Embryonic facial prominence (tissue), 1 donor: ENCODE measurements around the gene C10orf90.

Experiments
- DNase-seq: peaks from one replicate; pipeline ENCODE4 v3.0.0-alpha.2; 2016; ENCODE audit errors: extremely low spot score

The C10orf90 gene

GRCh38 chr10:126674741-126675515, 4.4 kb upstream of the C10orf90 start:
- DNase-seq = no peak

- no peak for DNase-seq
Measured at GRCh38 chr10:126673565-126673964, 3.1 kb upstream of the C10orf90 start.

- no peak for DNase-seq
Measured at GRCh38 chr10:126671402-126671975, 996 bp upstream of the C10orf90 start.

- no peak for DNase-seq
Measured at GRCh38 chr10:126670895-126671261, 385 bp upstream of the C10orf90 start.

GRCh38 chr10:126669168-126669567, 1.3 kb downstream of the C10orf90 start:
- DNase-seq = no peak

- DNase-seq = no peak
Measured at GRCh38 chr10:126668505-126668904, 2.0 kb downstream of the C10orf90 start.

- DNase-seq = no peak
Measured at GRCh38 chr10:126667568-126667967, 2.9 kb downstream of the C10orf90 start.

- DNase-seq = no peak
Measured at GRCh38 chr10:126665207-126665606, 5.3 kb downstream of the C10orf90 start.

GRCh38 chr10:126663880-126664279, 6.6 kb downstream of the C10orf90 start:
- no peak for DNase-seq

- no peak for DNase-seq
Measured at GRCh38 chr10:126663328-126663727, 7.2 kb downstream of the C10orf90 start.

- DNase-seq = no peak
Measured at GRCh38 chr10:126661841-126662515, 8.5 kb downstream of the C10orf90 start.

- DNase-seq = no peak
Measured at GRCh38 chr10:126661356-126661755, 9.1 kb downstream of the C10orf90 start.

GRCh38 chr10:126659750-126660149, 10.7 kb downstream of the C10orf90 start:
- no peak for DNase-seq

- DNase-seq = no peak
Measured at GRCh38 chr10:126658928-126659327, 11.6 kb downstream of the C10orf90 start.

- DNase-seq = no peak
Measured at GRCh38 chr10:126654579-126654978, 15.9 kb downstream of the C10orf90 start.

- DNase-seq = no peak
Measured at GRCh38 chr10:126651467-126651866, 19.0 kb downstream of the C10orf90 start.

GRCh38 chr10:126650161-126650560, 20.3 kb downstream of the C10orf90 start:
- no peak for DNase-seq

- DNase-seq = no peak
Measured at GRCh38 chr10:126647116-126647515, 23.4 kb downstream of the C10orf90 start.

- no peak for DNase-seq
Measured at GRCh38 chr10:126646110-126646509, 24.4 kb downstream of the C10orf90 start.

GRCh38 chr10:126640401-126640800, 30.1 kb downstream of the C10orf90 start:
- no peak for DNase-seq

GRCh38 chr10:126639084-126639483, 31.4 kb downstream of the C10orf90 start:
- DNase-seq = no peak

GRCh38 chr10:126638542-126638941, 32.0 kb downstream of the C10orf90 start:
- no peak for DNase-seq

GRCh38 chr10:126637501-126637900, 33.0 kb downstream of the C10orf90 start:
- DNase-seq = no peak
